ENCODE results near the gene ETF1.

Gene ETF1

DNA sequence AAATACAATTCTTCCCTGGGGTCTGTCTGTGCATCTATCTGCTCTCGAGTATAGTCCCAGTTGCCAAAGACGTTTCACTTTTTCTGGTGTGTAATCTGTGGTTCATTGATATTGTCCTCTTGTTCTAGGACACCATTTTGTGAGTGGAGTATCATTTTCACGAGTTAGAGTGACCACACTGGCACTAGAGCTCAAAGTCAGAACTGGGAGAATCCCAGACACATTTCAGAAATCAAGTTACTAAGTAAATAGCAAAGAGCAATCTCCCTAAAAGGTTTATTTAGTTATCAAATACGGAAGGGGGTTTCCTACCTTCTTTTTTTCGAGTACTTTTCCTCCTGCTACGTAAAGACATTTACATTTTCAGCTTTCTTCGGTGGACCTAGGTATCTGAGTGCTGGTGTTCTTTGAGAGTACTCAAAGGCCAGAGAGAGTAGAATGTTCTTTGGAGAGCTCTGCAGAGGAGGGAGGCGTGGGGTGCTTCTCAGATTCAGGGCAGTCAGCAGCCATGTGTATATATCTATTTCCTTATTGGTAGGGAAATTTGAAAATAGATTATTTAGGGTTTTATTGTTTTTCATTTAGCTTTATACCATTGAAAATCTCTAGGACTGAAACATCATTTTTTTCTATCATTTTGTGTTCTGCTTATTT lies 41.1 kb upstream of the ETF1 start:
- no peaks in the 10 kb centered on the region for H3K4me1 ChIP-seq (ENCODE audit: insufficient read depth, low read length, poor library complexity, severe bottlenecking)
- H3K9me3 ChIP-seq (ENCODE audit: insufficient read depth, low read depth, low read length) = no peaks in the 10 kb centered on the region
- no peaks in the 10 kb centered on the region for H3K36me3 ChIP-seq (ENCODE audit: insufficient read depth, low read length)
- no peaks in the 10 kb centered on the region for H3K9me2 ChIP-seq (replicated peaks; ENCODE audit: low read depth, low read length)
- H3K9ac ChIP-seq (ENCODE audit: low read depth, low read length, poor library complexity, severe bottlenecking) = no peak overlapping the region
- H2AFZ ChIP-seq (ENCODE audit: low read length) = no peak overlapping the region
- no peaks in the 10 kb centered on the region for H4K20me1 ChIP-seq (ENCODE audit: insufficient read depth, low read length, poor library complexity, severe bottlenecking)
- no peaks in the 10 kb centered on the region for H3K27me3 ChIP-seq (ENCODE audit: insufficient read depth, low read length, poor library complexity, severe bottlenecking)
- no peak overlapping the region for H3K4me2 ChIP-seq (ENCODE audit: low read depth, low read length, poor library complexity, severe bottlenecking)
- no peaks in the 10 kb centered on the region for H3K79me2 ChIP-seq (ENCODE audit: insufficient read depth, low read length)
- TF ChIP-seq EZH2phosphoT487 (IDR thresholded peaks at IDR 0.05; ENCODE audit: borderline replicate concordance) = no peak
- TF ChIP-seq, protein P1, sequence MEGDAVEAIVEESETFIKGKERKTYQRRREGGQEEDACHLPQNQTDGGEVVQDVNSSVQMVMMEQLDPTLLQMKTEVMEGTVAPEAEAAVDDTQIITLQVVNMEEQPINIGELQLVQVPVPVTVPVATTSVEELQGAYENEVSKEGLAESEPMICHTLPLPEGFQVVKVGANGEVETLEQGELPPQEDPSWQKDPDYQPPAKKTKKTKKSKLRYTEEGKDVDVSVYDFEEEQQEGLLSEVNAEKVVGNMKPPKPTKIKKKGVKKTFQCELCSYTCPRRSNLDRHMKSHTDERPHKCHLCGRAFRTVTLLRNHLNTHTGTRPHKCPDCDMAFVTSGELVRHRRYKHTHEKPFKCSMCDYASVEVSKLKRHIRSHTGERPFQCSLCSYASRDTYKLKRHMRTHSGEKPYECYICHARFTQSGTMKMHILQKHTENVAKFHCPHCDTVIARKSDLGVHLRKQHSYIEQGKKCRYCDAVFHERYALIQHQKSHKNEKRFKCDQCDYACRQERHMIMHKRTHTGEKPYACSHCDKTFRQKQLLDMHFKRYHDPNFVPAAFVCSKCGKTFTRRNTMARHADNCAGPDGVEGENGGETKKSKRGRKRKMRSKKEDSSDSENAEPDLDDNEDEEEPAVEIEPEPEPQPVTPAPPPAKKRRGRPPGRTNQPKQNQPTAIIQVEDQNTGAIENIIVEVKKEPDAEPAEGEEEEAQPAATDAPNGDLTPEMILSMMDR (conservative IDR thresholded peaks at IDR 0.05; ENCODE audit: low read length) = no peak
- H3F3A ChIP-seq (ENCODE audit: low read depth) = no peaks in the 10 kb centered on the region
- no peak overlapping the region for H3K4me3 ChIP-seq (ENCODE audit: low read length, poor library complexity, severe bottlenecking)

DNA sequence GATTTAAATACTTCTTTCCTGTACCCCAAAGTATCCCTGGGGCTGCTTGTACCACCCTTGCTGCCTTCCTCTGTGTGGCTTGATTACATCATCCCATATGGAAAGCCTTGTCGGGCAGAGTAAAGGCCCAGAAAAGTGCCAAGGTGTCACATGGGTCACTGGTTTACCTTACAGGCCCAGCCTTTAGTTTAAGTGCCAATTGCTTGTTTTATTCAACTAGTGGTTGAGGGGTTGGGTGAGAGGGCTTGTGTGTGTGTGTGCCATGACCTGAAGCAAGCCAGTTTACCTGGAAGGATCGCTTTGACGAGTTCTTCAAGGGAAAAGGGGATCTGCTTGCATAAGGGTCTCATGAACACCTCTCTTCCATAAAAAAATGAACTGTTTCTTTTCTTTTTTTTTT lies 39.9 kb upstream of the ETF1 start:
- TF ChIP-seq, protein P1 (conservative IDR thresholded peaks at IDR 0.05; ENCODE audit: low read length) = no peak
- TF ChIP-seq EZH2phosphoT487 (IDR thresholded peaks at IDR 0.05; ENCODE audit: borderline replicate concordance) = no peak
- H3K36me3 ChIP-seq (ENCODE audit: insufficient read depth, low read length) = no peaks in the 10 kb centered on the region
- H3K9ac ChIP-seq (ENCODE audit: low read depth, low read length, poor library complexity, severe bottlenecking) = no peak overlapping the region
- no peaks in the 10 kb centered on the region for H3K9me2 ChIP-seq (replicated peaks; ENCODE audit: low read depth, low read length)
- no peaks in the 10 kb centered on the region for H3K9me3 ChIP-seq (ENCODE audit: insufficient read depth, low read depth, low read length)
- H2AFZ ChIP-seq (ENCODE audit: low read length) = no peak overlapping the region
- no peaks in the 10 kb centered on the region for H3F3A ChIP-seq (ENCODE audit: low read depth)
- no peaks in the 10 kb centered on the region for H3K27me3 ChIP-seq (ENCODE audit: insufficient read depth, low read length, poor library complexity, severe bottlenecking)
- no peak overlapping the region for H3K4me3 ChIP-seq (ENCODE audit: low read length, poor library complexity, severe bottlenecking)
- H4K20me1 ChIP-seq (ENCODE audit: insufficient read depth, low read length, poor library complexity, severe bottlenecking) = no peaks in the 10 kb centered on the region
- no peak overlapping the region for H3K4me2 ChIP-seq (ENCODE audit: low read depth, low read length, poor library complexity, severe bottlenecking)
- H3K4me1 ChIP-seq (ENCODE audit: insufficient read depth, low read length, poor library complexity, severe bottlenecking) = no peaks in the 10 kb centered on the region
- no peaks in the 10 kb centered on the region for H3K79me2 ChIP-seq (ENCODE audit: insufficient read depth, low read length)

DNA sequence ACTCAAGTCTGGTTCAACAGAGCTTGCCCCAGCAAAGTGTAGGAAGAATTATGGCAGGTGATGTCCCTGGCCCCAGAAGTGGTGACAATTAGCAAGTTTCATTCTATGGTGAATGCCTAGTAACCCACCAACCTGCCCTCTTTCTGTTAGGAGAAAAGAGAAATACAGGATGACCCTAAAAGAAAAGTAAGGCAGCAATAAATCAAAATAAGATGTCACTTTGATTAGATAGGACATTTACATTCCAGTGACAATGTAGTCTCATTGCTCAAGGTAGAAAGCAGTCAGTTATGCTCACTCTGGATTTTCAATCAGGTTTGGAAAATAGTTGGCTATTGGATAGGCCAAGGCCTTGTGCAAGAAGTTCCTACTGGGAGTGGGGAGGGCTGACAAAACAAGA lies 37.7 kb upstream of the ETF1 start:
- Histone ChIP-seq H3K4me3 (ENCODE audit: low read length, poor library complexity, severe bottlenecking) (no peak overlapping the region), H3K36me3 (ENCODE audit: insufficient read depth, low read length) (no peaks in the 10 kb centered on the region), H3K27me3 (ENCODE audit: insufficient read depth, low read length, poor library complexity, severe bottlenecking) (no peaks in the 10 kb centered on the region), H3K9me3 (ENCODE audit: insufficient read depth, low read depth, low read length) (no peaks in the 10 kb centered on the region), H3K4me2 (ENCODE audit: low read depth, low read length, poor library complexity, severe bottlenecking) (no peak overlapping the region), H2AFZ (ENCODE audit: low read length) (no peak overlapping the region), H3K9ac (ENCODE audit: low read depth, low read length, poor library complexity, severe bottlenecking) (no peak overlapping the region), H3K79me2 (ENCODE audit: insufficient read depth, low read length) (no peaks in the 10 kb centered on the region), H4K20me1 (ENCODE audit: insufficient read depth, low read length, poor library complexity, severe bottlenecking) (no peaks in the 10 kb centered on the region), H3K9me2 (replicated peaks; ENCODE audit: low read depth, low read length) (no peaks in the 10 kb centered on the region), H3F3A (ENCODE audit: low read depth) (no peaks in the 10 kb centered on the region), H3K4me1 (ENCODE audit: insufficient read depth, low read length, poor library complexity, severe bottlenecking) (peaks cover 7% of the 10 kb centered on the region)
- no peak for TF ChIP-seq EZH2phosphoT487 (IDR thresholded peaks at IDR 0.05; ENCODE audit: borderline replicate concordance)
- TF ChIP-seq, protein P1 (conservative IDR thresholded peaks at IDR 0.05; ENCODE audit: low read length) = no peak
